GM18519 (cell line): ENCODE measurements around the gene CHST12.
"Not testable (repeated sequence)": the region's sequence is repeated elsewhere in the genome, so short reads cannot be mapped to it uniquely, and the experiment has no call there.

Experiments
- ATAC-seq: cut with Tn5 transposase; IDR thresholded peaks from one replicate; pipeline ENCODE4 v1.9.1; 2021; ENCODE audit warnings: mild to moderate bottlenecking, moderate library complexity; ENCODE audit not compliant: unreplicated experiment, low FRiP score

The CHST12 gene

GRCh38 chr7:2452643-2453270, 49.3 kb downstream of the CHST12 start:
- ATAC-seq = no peak

DNA sequence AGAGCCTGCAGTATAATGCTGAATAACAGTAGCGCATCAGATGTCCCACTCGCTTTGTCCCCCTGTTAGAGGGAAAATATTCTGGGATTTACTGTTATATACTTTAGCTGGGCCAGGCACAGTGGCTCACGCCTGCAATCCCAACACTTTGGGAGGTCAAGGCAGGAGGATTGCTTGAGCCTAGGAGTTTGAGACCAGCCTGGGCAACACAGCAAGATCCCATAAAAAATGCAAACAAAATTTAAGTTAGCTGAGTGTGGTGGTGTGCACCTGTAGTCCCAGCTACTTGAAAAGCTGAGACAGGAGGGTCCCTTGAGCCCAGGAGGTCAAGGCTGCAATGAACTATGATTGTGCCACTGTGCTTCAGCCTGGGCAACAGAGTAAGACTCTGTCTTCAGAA, 50.4 kb downstream of the CHST12 start:
- ATAC-seq = not testable (repeated sequence)

GRCh38 chr7:2459674-2460073, 56.3 kb downstream of the CHST12 start:
- ATAC-seq = no peak

DNA sequence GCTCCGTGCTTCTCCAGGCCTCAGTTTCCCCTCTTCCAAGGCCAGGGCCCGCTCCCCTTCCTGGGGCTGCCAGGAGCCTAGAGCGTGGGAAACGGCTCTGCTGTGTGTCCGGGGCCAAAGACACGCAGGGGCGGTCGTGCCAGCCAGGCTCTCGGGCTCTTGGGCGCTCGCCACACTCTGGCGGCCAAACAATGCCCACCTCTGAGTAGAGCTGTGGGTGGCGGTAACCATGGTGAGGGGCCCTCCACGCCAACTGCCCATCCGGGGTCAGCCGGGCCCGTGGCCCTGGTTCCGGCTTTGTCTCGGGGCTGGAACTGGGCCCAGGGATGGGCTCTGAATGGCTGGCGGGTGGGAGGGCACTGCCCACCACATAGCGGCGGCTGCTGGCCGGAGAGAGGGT, 56.8 kb downstream of the CHST12 start:
- no peak for ATAC-seq

GRCh38 chr7:2460641-2461040, 57.2 kb downstream of the CHST12 start:
- no peak for ATAC-seq

- no peak for ATAC-seq
Measured at GRCh38 chr7:2461268-2462026, 58.0 kb downstream of the CHST12 start.

- no peak for ATAC-seq
Measured at GRCh38 chr7:2462731-2463130, 59.3 kb downstream of the CHST12 start.

GRCh38 chr7:2465928-2466327, 62.5 kb downstream of the CHST12 start:
- no peak for ATAC-seq

DNA sequence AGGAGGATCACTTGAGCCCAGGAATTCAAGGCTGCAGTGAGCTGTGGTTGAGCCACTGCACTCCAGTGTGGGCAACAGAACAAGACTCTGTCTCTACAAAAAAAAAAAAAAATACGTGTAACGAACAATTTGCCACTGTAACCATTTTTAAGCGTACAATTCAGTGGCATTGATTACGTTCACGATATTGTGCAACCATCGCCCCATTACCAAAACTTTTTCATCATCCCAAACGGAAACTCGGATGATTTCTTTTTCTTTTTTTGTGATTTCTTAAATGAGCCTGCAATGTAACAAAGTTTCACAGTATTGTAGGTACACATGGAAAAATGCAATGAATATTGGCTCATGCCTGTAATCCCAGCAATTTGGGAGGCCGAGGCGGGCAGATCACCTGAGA, 63.3 kb downstream of the CHST12 start:
- ATAC-seq = no peak

GRCh38 chr7:2468227-2468626, 64.8 kb downstream of the CHST12 start:
- ATAC-seq = no peak

- not testable (repeated sequence) for ATAC-seq
Measured at GRCh38 chr7:2469460-2470203, 66.2 kb downstream of the CHST12 start.

DNA sequence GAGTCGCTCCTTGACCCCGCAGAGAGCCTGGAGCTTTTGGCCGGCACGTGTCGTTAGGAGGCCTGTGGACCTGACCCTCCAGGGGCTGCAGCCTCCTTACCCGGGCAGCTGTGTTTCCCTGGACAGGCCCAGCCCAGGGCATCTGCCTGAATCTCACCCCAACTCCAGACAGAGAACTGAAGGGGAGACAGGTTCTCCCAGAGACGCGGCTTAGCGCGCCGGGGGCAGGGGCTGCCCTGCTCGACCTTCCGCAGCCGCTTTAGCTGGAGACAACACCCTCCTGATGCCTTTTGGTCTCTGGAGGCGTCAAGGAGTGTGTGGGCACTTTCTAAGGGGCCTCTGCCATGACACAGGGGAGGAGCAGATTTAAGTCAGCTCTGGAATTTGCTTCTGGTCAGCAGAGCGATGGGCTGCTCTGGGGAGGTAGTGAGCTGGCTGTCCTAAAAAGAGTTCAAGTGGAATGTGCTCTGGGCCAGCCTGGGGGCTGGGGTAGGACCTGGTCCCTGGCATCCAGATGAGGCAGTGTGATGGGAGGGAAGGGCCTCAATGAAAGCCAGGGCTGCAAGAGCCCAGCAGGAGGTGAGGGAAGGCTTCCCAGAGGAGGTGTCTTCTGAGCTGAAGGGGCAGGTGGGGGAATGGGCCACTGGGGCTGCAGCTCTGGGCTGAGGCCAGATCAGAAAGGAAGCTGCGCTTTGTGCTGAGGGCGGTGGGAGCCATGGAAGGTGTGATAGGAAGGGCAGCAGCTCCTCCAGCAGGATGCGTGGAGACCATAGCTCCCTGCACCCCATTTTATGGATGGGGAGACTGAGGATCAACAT, 67.0 kb downstream of the CHST12 start:
- ATAC-seq = no peak

DNA sequence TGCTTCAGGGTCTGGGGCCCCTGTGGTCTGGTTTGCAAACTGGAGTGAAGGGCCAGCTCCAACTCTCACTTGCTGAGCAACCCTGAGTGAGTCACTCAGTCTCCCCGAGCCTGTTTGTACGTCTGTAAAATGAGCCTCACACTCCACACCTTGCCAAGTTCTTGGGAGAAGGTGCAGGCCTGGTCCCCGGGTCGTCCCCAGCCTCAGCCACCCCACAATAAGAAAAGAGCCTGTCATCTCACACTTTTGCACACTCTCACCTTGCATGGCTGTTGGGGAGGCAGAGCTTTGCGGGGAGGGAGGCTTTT, 67.6 kb downstream of the CHST12 start:
- ATAC-seq = no peak

- ATAC-seq = no peak
Measured at GRCh38 chr7:2471396-2471795, 68.0 kb downstream of the CHST12 start.

DNA sequence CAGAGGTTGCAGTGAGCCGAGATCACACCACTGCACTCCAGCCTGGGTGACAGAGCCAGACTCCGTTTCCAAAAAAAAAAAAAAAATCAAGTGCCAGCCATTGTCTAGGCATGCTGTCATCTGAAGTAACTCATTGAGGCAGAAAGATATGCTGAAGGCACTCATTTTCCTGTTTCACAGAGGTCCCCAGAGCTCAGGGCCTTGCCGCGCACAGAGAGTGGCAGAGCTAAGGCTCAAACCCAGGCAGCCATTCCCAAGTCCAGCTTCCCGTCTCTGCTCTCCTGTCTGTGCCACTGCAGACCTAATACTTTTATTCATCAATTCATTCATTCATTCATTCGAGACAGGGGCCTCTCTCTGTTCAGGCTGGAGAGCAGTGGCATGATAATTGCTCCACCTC, 69.3 kb downstream of the CHST12 start:
- no peak for ATAC-seq

DNA sequence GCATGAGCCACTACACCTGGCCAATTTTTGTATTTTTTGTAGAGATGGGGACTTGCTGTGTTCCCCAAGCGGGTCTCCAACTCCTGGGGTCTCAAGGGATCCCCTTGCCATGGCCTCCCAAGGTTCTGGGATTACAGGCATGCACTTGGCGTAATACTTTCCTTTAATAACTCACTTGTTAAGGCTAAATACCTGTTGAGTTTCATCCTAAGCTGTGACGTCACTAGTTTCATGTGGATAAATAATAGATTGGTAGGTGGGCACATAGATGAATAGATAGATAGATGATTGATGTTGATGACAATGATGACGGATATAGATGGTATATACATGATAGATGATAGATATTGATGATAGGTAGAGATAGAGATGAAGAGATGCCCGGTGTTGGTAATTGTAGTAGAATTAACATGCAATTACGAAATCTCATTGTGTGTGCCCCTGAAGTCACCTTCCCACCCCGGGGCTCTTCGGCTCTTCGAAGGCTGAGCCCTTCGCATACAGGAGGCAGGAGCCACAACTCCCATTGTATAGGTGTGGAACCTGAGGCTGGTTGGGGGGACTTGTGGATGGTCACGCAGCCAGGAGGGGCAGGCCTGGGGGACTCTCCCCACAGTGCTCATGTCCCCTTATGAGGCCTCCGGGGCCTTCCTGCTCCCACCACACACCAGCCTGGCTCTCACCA, 70.2 kb downstream of the CHST12 start:
- ATAC-seq = no peak

DNA sequence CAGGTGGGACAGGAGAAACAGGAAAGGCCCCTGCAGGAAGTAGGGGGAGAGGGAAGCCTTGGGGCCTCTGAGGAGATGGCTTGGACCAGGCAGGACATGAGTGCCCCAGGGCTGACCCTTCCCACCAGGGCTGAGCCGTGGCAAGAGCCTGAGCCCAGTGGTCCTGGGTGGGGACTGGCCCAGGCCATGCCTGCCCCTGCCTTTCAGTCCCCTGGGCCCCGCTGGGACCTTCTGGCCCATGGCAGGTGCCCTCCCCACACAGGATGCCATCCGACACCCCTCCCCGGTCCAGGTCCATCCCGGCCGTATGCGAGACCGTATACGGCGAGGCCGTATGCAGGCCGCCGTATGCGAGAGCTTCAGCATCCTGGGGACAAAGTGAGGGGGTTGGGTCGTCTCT, 70.8 kb downstream of the CHST12 start:
- no peak for ATAC-seq

DNA sequence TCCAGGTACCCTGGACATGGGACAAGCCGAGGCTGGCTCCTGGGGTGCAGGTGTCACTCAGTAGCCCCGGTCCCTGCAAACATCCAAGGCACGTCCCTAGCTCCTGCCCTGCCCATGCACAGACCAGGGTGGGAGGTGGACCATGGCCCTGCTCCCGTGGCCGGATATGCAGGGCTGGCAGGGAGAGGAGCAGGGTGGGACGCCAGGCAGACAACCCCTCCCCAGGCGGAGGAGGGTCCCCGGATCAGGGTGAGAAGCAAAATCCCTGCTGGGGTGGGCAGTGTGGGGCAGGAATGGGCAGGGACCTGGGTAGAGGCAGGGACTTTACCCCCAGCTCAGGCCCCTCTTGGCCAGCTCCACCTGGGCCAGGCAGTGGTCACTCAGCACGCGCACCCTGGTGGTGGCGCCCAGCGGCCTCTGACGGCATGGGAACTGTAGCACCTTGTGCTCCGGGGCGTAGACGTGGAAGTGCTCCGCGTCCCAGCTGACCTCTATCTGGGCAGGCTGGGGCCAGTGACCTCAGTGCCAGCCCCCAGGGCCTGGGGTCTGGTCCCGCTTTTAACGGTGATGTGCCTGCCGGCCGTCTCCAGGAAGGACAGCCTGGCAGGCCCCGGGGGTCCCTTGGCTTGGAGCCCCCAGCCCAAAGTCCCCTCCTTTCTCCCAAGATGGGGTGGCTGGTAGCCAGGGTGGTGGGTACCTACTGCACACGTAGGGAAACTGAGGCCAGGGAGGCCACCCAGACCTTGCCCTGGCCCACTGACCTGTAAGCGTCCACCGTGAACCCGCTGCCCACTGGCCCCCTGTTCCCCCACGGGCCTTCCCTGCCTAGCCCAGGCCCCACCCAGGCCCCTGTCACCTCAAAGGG, 71.6 kb downstream of the CHST12 start:
- ATAC-seq = no peak

- no peak for ATAC-seq
Measured at GRCh38 chr7:2475678-2476015, 72.2 kb downstream of the CHST12 start.

DNA sequence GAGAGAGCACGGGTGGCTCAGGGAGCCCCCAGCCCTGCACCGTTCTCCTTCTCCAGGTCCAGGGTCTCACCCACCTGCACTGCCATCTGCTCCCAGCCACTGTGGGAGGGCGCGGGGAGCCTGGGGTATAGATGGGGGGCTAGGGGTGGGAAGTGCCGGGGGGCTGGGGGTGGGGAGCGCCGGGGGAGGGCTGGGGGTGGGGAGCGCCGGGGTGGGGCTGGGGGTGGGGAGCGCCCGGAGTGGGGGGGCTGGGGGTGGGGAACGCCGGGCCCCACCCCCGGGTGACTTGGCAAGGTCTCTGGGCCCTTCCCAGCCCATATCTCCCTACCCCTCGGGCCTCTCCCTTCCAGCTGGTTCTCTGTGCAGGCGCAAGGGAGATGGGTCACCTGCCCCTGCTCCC, 72.9 kb downstream of the CHST12 start, which contains the start of gene GRIFIN:
Gene GRIFIN (minus strand): TSS at position 101 of the 400 bp plus-strand sequence. CDS start 15 bp downstream, at position 86.
- no peak for ATAC-seq
